H9 (cell line): ENCODE measurements around the gene TMEM60. TPM values are rescaled to one million over a fixed set of nuclear protein-coding genes. Genes with fewer than 3 reads are reported as not detected.
A peak's percentile ranks its signal among the peaks of the same experiment; 100 is the strongest.

Experiments used
- DNase-seq: peaks from one replicate; pipeline ENCODE4 v3.0.0-alpha.2; 2017
- H2AFZ ChIP-seq: one replicate; pipeline ENCODE4 v1.6.1; 2013; ENCODE audit warnings: mild to moderate bottlenecking, low read length, control low read depth, moderate library complexity
- H2AK5ac ChIP-seq: 2 replicates; pipeline ENCODE4 v1.6.1; 2013; ENCODE audit warnings: low read length, control low read depth, mixed read lengths; ENCODE audit not compliant: insufficient read length
- H2BK120ac ChIP-seq: one replicate; pipeline ENCODE4 v1.6.1; 2013; ENCODE audit warnings: low read depth, mild to moderate bottlenecking, low read length, control low read depth, inconsistent platforms; ENCODE audit not compliant: poor library complexity, severe bottlenecking
- H2BK12ac ChIP-seq: 2 replicates; pipeline ENCODE4 v1.6.1; 2013; ENCODE audit warnings: low read length, control low read depth, mixed read lengths, low read depth; ENCODE audit not compliant: insufficient read length
- H2BK15ac ChIP-seq: 2 replicates; pipeline ENCODE4 v1.6.1; 2013; ENCODE audit warnings: low read depth, low read length, control low read depth
- H2BK20ac ChIP-seq: one replicate; pipeline ENCODE4 v1.6.1; 2013; ENCODE audit warnings: low read depth, mild to moderate bottlenecking, low read length, control low read depth, inconsistent platforms; ENCODE audit not compliant: poor library complexity, severe bottlenecking
- H2BK5ac ChIP-seq: 2 replicates; pipeline ENCODE4 v1.6.1; 2013; ENCODE audit warnings: low read length, control low read depth, mixed read lengths; ENCODE audit not compliant: insufficient read length
- H3K14ac ChIP-seq: 2 replicates; pipeline ENCODE4 v1.6.1; 2013; ENCODE audit warnings: low read length, control low read depth; ENCODE audit not compliant: insufficient read depth
- H3K18ac ChIP-seq: 2 replicates; pipeline ENCODE4 v1.6.1; 2013; ENCODE audit warnings: low read depth, mild to moderate bottlenecking, mixed read lengths, low read length, control low read depth; ENCODE audit not compliant: insufficient read length
- H3K23ac ChIP-seq: 2 replicates; pipeline ENCODE4 v1.6.1; 2013; ENCODE audit warnings: low read length, control low read depth, mixed read lengths, low read depth; ENCODE audit not compliant: insufficient read length
- H3K23me2 ChIP-seq: 2 replicates; pipeline ENCODE4 v1.6.1; 2013; ENCODE audit warnings: low read depth, mild to moderate bottlenecking, mixed read lengths, low read length, control low read depth; ENCODE audit not compliant: insufficient read length, poor library complexity, severe bottlenecking
- H3K27ac ChIP-seq: 2 replicates; pipeline ENCODE4 v1.5.1; 2013; ENCODE audit warnings: low read length, control low read depth, mixed read lengths, low read depth; ENCODE audit not compliant: insufficient read length
- H3K27me3 ChIP-seq: 2 replicates; pipeline ENCODE4 v1.6.1; 2013; ENCODE audit warnings: low read length, control low read depth, inconsistent platforms; ENCODE audit not compliant: insufficient read depth
- H3K4ac ChIP-seq: 2 replicates; pipeline ENCODE4 v1.6.1; 2013; ENCODE audit warnings: low read depth, mild to moderate bottlenecking, control low read depth, inconsistent platforms, low read length, moderate library complexity
- H3K4me1 ChIP-seq: 2 replicates; pipeline ENCODE4 v1.6.1; 2013; ENCODE audit warnings: low read length, control low read depth, inconsistent platforms; ENCODE audit not compliant: insufficient read depth
- H3K4me2 ChIP-seq: 2 replicates; pipeline ENCODE4 v1.6.1; 2013; ENCODE audit warnings: low read length, control low read depth, mixed read lengths; ENCODE audit not compliant: insufficient read length, insufficient read depth
- H3K56ac ChIP-seq: 2 replicates; pipeline ENCODE4 v1.6.1; 2013; ENCODE audit warnings: low read depth, mild to moderate bottlenecking, mixed read lengths, low read length, control low read depth; ENCODE audit not compliant: insufficient read length
- H3K79me1 ChIP-seq: 2 replicates; pipeline ENCODE4 v1.6.1; 2013; ENCODE audit warnings: low read depth, mild to moderate bottlenecking, moderate library complexity, low read length, control low read depth, inconsistent platforms; ENCODE audit not compliant: insufficient read depth, poor library complexity, severe bottlenecking
- H3K79me2 ChIP-seq: 2 replicates; pipeline ENCODE4 v1.6.1; 2013; ENCODE audit warnings: low read length, control low read depth, inconsistent platforms; ENCODE audit not compliant: insufficient read depth
- H3K9ac ChIP-seq: 2 replicates; pipeline ENCODE4 v1.6.1; 2013; ENCODE audit warnings: low read length, control low read depth, mixed read lengths; ENCODE audit not compliant: insufficient read length; ENCODE audit errors: extremely low read depth
- H3K9me3 ChIP-seq: one replicate; pipeline ENCODE4 v1.6.1; 2013; ENCODE audit warnings: low read depth, low read length, inconsistent platforms; ENCODE audit not compliant: control insufficient read depth
- H3T11ph ChIP-seq: one replicate; pipeline ENCODE4 v1.6.1; 2013; ENCODE audit warnings: mild to moderate bottlenecking, low read length, control low read depth, inconsistent platforms
- H4K20me1 ChIP-seq: one replicate; pipeline ENCODE4 v1.6.1; 2013; ENCODE audit not compliant: control insufficient read depth, insufficient read length, insufficient read depth
- H4K5ac ChIP-seq: 2 replicates; pipeline ENCODE4 v1.6.1; 2013; ENCODE audit warnings: low read depth, mild to moderate bottlenecking, mixed read lengths, low read length, control low read depth; ENCODE audit not compliant: insufficient read length
- H4K8ac ChIP-seq: replicated peaks from 2 replicates; pipeline ENCODE4 v1.6.1; 2013; ENCODE audit warnings: low read length, control low read depth, mixed read lengths, low read depth; ENCODE audit not compliant: insufficient read length
- H4K91ac ChIP-seq: 2 replicates; pipeline ENCODE4 v1.6.1; 2013; ENCODE audit warnings: low read depth, mild to moderate bottlenecking, moderate library complexity, mixed read lengths, low read length, control low read depth; ENCODE audit not compliant: insufficient read length
- H3K27ac Mint-ChIP-seq, 3 experiments: 2 replicates in 2 of 3; 3 replicates in 1 of 3; pipeline ENCODE4 v1.8.0; 2020 to 2021; ENCODE audit warnings: mixed read lengths in 3 of 3, mild to moderate bottlenecking in 1 of 3, moderate library complexity in 1 of 3
- H3K27me3 Mint-ChIP-seq: 2 replicates; pipeline ENCODE4 v1.8.0; 2021; ENCODE audit warnings: low read depth, mild to moderate bottlenecking, moderate library complexity, mixed read lengths
- H3K36me3 Mint-ChIP-seq, 3 experiments: 2 replicates in 2 of 3; 3 replicates in 1 of 3; pipeline ENCODE4 v1.8.0; 2020 to 2021; ENCODE audit warnings: low read depth in 3 of 3, mixed read lengths in 3 of 3; ENCODE audit not compliant: insufficient read depth in 1 of 3
- H3K4me1 Mint-ChIP-seq, 2 experiments: 2 replicates each; pipeline ENCODE4 v1.8.0; 2020; ENCODE audit warnings: mixed read lengths in 2 of 2
- H3K4me3 Mint-ChIP-seq, 2 experiments: 2 replicates in 1 of 2; 3 replicates in 1 of 2; pipeline ENCODE4 v1.8.0; 2020 to 2021; ENCODE audit warnings: mild to moderate bottlenecking in 2 of 2, mixed read lengths in 2 of 2, moderate library complexity in 1 of 2
- H3K9me3 Mint-ChIP-seq, 2 experiments: 2 replicates in 1 of 2; 3 replicates in 1 of 2; pipeline ENCODE4 v1.8.0; 2020; ENCODE audit warnings: mild to moderate bottlenecking in 2 of 2, mixed read lengths in 2 of 2, moderate library complexity in 1 of 2
- CTCF ChIP-seq: fragments of 200-600 bp; sonication (generic); conservative IDR thresholded peaks from 3 replicates; pipeline ENCODE4 v1.8.0; 2021; ENCODE audit warnings: antibody characterized with exemption, mild to moderate bottlenecking
- WGBS: extraction: QIAGEN DNeasy Blood & Tissue Kit; methylation state at CpG from one replicate; pipeline ENCODE4 v1.1.7; 2013; ENCODE audit warnings: missing lambda C conversion rate, low lambda C conversion rate, mixed read lengths; ENCODE audit not compliant: insufficient read length; ENCODE audit errors: extremely low coverage; 5-methylcytosine and 5-hydroxymethylcytosine counted together
- total RNA-seq: library from RNA; stranded (reverse); gene quantifications from 2 replicates; pipeline ENCODE4 v1.2.1, GENCODE V29; 2021

Gene TMEM60
- total RNA-seq, 1 experiment from 2014 or later, result 14.3 TPM

GRCh38 chr7:77765906-77766800 lies 32.1 kb downstream of the TMEM60 start:
- H3K56ac ChIP-seq, result no peak overlapping the region
- H2BK120ac ChIP-seq, result no peak overlapping the region
- no peak overlapping the region for H3T11ph ChIP-seq
- no peaks in the 10 kb centered on the region; the same call in 1 of the 2 replicates for H3K79me2 ChIP-seq
- peaks cover 2% of the 10 kb centered on the region for H3K79me1 ChIP-seq
- H3K18ac ChIP-seq, result no peak overlapping the region
- no peak overlapping the region for H4K5ac ChIP-seq
- no peak overlapping the region for H2AFZ ChIP-seq
- H3K27me3 ChIP-seq, result no peaks in the 10 kb centered on the region
- H3K9me3 ChIP-seq, result no peaks in the 10 kb centered on the region
- H2BK5ac ChIP-seq, result no peak overlapping the region
- H4K91ac ChIP-seq, result no peak overlapping the region
- H2BK20ac ChIP-seq, result no peak overlapping the region
- no peak for DNase-seq
- no peak overlapping the region for H3K4ac ChIP-seq
- Mint-ChIP-seq H3K9me3 (no peaks in the 10 kb centered on the region), H3K4me1 (peaks cover 0 to 12% of the 10 kb centered on the region in 2 experiments; a peak in 3 of 4 replicates), H3K27ac (peak overlapping the region in 2 of 3 experiments; percentile 70 to 81; a peak in 3 of 7 replicates), H3K4me3 (no peak overlapping the region), H3K27me3 (no peaks in the 10 kb centered on the region), H3K36me3 (peaks cover 8 to 24% (median 18%) of the 10 kb centered on the region in 3 experiments; a peak in 6 of 7 replicates)
- no peak overlapping the region for H3K9ac ChIP-seq
- no peak overlapping the region for H2AK5ac ChIP-seq
- no peak overlapping the region for H3K27ac ChIP-seq
- H4K8ac ChIP-seq, result no peak overlapping the region
- no peaks in the 10 kb centered on the region for H3K23me2 ChIP-seq
- H2BK15ac ChIP-seq, result no peak overlapping the region
- H3K4me1 ChIP-seq, result no peaks in the 10 kb centered on the region; the same call in 1 of the 2 replicates
- H3K14ac ChIP-seq, result no peak overlapping the region
- no peaks in the 10 kb centered on the region for H4K20me1 ChIP-seq
- no peak overlapping the region for H2BK12ac ChIP-seq
- no peak for TF ChIP-seq CTCF
- no peak overlapping the region for H3K4me2 ChIP-seq
- WGBS, result no CpG with 5 or more reads among the region's 4 CpGs
- H3K23ac ChIP-seq, result no peak overlapping the region
